ENCODE data around the gene BCO2. TPM values are rescaled to one million over a fixed set of nuclear protein-coding genes. Genes with fewer than 3 reads are reported as not detected.

The BCO2 gene
- total RNA-seq, 2 experiments from 2014 or later = 1.2 to 2.4 TPM

GRCh38 chr11:112248201-112248600 lies 72.9 kb downstream of the BCO2 start:
- H3K27me3 Mint-ChIP-seq = peaks cover 2% of the 10 kb centered on the region
- CTCF ChIA-PET = no interaction called here
- H3K4me3 Mint-ChIP-seq = no peak overlapping the region
- H3K9me3 Mint-ChIP-seq = no peaks in the 10 kb centered on the region
- no peak for DNase-seq
- POLR2A ChIA-PET = no interaction called here
- no peak overlapping the region for H3K27ac Mint-ChIP-seq
- H3K4me1 Mint-ChIP-seq = no peaks in the 10 kb centered on the region
- peaks cover 4% of the 10 kb centered on the region for H3K36me3 Mint-ChIP-seq (ENCODE audit: low read depth)

DNA sequence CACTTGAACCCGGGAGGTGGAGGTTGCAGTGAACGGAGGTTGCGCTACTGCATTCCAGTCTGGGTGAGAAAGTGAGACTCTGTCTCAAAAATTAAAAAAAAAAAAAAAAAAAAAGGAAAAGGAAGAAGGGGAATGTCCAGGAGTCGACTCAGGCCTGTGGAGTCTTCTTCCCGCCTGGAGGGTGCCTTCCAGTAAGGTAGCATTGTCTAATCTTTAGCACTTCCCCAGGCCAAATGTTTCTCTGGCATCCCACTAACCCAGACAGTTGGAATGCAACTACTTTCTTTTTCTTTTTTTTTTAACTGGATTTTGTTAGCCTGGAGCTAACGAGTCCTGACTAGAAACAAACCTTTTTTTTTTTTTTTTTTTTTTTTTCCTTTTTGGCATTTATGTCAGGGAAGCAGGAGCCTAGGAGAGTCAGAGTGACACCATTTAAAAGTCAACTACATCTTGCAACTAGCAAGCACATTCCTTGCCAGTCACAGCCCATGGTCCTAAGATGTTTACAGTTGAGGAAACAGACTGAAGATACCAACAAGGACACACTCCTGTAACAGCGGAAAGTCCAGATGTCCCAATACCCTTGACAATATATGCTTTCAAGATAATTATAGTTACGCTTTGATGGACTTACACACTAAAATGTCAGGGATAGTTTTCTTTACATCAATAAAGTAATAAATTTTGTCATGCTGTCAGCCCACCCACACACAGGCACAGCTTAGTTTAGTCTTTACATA lies 74.7 kb downstream of the BCO2 start:
- POLR2A ChIA-PET = no interaction called here
- CTCF ChIA-PET = interaction anchor here (0.5 to 1.6 kb wide), 3 partner anchors 30 to 967 kb away, joined by 4 to 9 read pairs (median 5); no protein-coding TSS in a partner anchor
- no peak overlapping the region for H3K27ac Mint-ChIP-seq

DNA sequence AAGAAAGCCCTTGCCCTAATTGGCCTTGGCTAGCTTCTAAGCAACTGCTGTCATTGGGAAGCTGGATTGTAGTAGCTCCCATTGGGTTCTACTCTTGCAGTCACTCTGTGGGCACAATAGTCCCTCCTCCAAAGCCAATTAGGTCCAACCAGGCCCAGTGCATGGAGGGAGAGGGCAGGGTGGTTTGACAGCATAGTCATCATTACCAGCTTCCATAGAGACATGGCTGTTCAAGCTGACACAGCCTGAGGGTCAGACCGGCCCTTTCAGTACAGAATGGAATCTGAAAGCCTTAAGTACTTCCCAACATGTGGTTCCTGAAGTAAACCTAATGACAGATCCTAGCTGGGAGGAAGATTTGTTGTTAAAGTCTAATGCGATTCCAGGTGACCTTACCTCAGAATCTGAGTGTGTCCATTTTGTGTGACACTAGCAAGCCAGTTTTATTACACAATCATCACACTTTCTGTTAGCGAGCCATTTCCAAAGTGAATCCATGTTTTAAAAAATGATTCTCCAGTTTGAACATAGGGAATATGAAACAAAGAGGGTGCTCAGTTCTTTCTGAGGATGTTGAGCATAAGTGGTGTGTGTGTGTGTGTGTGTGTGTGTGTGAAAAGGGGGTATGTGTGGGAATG lies 78.4 kb downstream of the BCO2 start:
- Mint-ChIP-seq H3K27ac (no peak overlapping the region), H3K4me3 (no peak overlapping the region), H3K36me3 (ENCODE audit: low read depth) (no peaks in the 10 kb centered on the region), H3K4me1 (no peaks in the 10 kb centered on the region), H3K9me3 (no peaks in the 10 kb centered on the region), H3K27me3 (no peaks in the 10 kb centered on the region)
- ChIA-PET POLR2A (interaction anchor here (0.6 kb wide), 1 partner anchor 50 kb away, joined by 3 read pairs; no protein-coding TSS in a partner anchor), CTCF (interaction anchor here (1.0 kb wide), 1 partner anchor 26 kb away, joined by 4 read pairs; no protein-coding TSS in a partner anchor)
- DNase-seq = no peak

More for the DNA sequence above, 74.7 kb downstream of the BCO2 start:
- DNase-seq = no peak
- Mint-ChIP-seq H3K36me3 (ENCODE audit: low read depth) (no peaks in the 10 kb centered on the region), H3K27me3 (peaks cover 2% of the 10 kb centered on the region), H3K4me1 (no peaks in the 10 kb centered on the region), H3K4me3 (no peak overlapping the region), H3K9me3 (no peaks in the 10 kb centered on the region)

DNA sequence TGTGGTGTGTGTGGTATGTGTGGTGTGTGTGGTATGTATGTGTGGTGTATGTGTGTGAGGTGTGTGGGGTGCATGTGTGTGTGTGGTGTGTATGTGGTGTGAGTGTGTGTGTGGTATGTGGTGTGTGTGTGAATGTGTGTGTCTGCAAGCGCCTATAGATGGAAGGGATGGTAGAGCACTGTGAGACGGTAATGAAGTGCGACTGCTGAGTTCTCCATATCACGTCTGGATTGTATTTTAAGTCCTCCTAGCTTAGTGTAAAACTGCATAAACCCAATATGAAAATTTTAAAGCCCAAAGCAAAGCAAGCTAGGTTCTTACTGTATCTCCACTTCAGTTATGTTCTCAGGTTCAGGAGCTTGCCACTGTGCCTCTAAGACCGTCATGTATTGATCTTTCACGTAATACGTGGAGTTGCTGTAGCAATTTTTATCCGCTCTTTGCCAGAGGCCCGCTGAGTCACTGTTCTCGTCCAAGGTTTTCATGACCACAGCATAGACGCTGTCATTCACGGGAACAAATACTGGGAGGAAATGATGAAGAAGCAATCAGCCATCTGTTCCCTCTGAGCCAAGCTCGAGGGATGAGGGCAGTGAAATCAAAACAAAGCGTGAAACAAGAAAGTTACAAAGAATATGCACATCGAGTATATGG lies 79.9 kb downstream of the BCO2 start:
- H3K4me1 Mint-ChIP-seq = no peaks in the 10 kb centered on the region
- no peak overlapping the region for H3K27ac Mint-ChIP-seq
- no peak for DNase-seq
- H3K27me3 Mint-ChIP-seq = no peaks in the 10 kb centered on the region
- no peaks in the 10 kb centered on the region for H3K36me3 Mint-ChIP-seq (ENCODE audit: low read depth)
- ChIA-PET CTCF (interaction anchor here (0.6 to 0.9 kb wide), 2 partner anchors 17 to 24 kb away, joined by 3 read pairs; no protein-coding TSS in a partner anchor), POLR2A (no interaction called here)
- H3K4me3 Mint-ChIP-seq = no peak overlapping the region
- no peaks in the 10 kb centered on the region for H3K9me3 Mint-ChIP-seq

DNA sequence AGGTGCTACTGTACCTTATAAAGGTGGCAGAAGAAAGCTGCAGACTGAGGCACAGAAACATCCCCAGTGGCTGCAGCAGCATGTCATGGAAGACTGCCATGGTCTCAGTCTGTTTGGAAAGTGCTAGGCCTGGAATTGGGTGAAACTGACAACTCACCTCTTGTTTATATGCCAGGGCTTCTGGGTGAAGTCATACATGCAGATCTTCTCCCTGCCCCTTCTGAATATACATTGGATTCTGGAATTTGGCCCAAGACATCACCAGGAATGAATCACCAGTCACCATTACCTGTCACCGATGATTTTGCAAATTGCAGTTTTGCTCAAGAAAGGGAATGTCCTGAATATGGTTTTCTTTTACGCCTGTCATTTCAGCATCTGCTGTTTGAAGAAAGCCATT lies 85.2 kb downstream of the BCO2 start, which contains the start of gene PLET1:
Gene PLET1, minus strand, starts transcription at position 371 of the 400 bp plus-strand sequence. Its CDS starts 271 bp downstream, at position 100.
- no peak within 1 kb of the TSS for H3K27ac Mint-ChIP-seq
- ChIA-PET POLR2A (no interaction called here), CTCF (interaction anchor here (1.6 kb wide), 1 partner anchor 10 kb away, joined by 3 read pairs; no protein-coding TSS in a partner anchor)
- no peaks in the 10 kb centered on the region for H3K9me3 Mint-ChIP-seq
- H3K4me3 Mint-ChIP-seq = no peak within 1 kb of the TSS
- H3K27me3 Mint-ChIP-seq = no peaks in the 10 kb centered on the region
- no peaks in the 10 kb centered on the region for H3K4me1 Mint-ChIP-seq
- no peak for DNase-seq
- H3K36me3 Mint-ChIP-seq (ENCODE audit: low read depth) = no peaks in the 10 kb centered on the region

DNA sequence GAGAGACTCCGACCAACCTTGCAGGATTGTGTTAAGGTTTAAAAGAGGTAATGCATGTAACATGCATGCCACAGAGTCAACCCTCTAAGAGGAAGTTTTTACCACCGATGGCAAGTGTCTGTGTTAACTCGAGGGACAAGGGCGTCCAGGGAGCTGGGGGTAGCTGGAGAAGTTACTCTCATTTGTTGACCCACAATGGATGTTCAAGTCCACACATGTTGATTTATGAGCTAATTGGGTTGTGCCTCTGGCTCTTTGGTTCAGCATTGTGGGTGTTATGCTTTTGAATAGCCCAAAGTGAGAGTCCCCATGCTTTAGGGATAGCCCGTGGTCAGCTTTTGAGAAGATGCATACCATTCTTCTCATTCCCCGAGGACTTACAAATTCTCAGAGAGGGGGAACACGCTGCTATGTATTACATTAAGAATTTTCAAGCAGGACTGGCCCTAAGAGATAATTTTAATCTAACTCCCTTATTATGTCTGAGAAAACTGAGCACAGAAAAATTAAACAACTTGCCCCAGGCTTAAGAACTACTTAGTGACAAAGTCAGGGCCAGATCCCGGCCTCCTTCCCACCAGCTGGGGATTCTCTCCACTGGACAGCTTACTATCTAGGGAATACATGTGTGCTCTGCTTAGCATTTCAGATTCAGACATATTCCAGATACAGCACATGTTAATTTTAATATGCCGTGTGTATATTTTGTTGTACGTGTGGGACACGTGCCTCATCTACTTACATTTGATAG lies 90.5 kb downstream of the BCO2 start:
- Mint-ChIP-seq H3K27ac (no peak overlapping the region), H3K4me1 (no peaks in the 10 kb centered on the region), H3K9me3 (no peaks in the 10 kb centered on the region), H3K4me3 (no peak overlapping the region), H3K36me3 (ENCODE audit: low read depth) (no peaks in the 10 kb centered on the region), H3K27me3 (no peaks in the 10 kb centered on the region)
- ChIA-PET POLR2A (no interaction called here), CTCF (no interaction called here)
- DNase-seq = no peak

GRCh38 chr11:112266410-112266778 lies 91.1 kb downstream of the BCO2 start:
- CTCF ChIA-PET = no interaction called here
- Mint-ChIP-seq H3K4me3 (no peak overlapping the region), H3K27me3 (no peaks in the 10 kb centered on the region), H3K36me3 (ENCODE audit: low read depth) (no peaks in the 10 kb centered on the region), H3K9me3 (no peaks in the 10 kb centered on the region), H3K27ac (no peak overlapping the region), H3K4me1 (no peaks in the 10 kb centered on the region)
- DNase-seq = no peak
- POLR2A ChIA-PET = no interaction called here

DNA sequence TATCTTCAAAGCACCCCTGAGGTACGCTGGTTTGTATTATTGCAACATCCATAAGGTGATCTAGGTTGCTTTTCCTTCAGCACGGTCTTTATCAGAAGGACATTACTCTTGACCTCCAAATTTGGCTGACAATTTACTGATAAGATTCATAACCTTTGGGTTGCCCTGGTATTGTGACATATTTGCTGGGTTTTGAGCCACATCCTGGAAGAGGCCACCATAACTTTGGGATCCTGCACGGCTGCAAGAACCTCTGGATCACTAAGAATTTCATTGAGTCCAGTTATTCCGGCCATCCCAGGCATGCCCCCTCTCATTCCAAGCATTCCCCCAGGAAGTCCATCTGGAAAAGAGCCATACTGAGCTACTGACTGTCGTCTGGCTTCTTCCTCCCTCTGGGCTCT lies 91.9 kb downstream of the BCO2 start:
- H3K27me3 Mint-ChIP-seq = no peaks in the 10 kb centered on the region
- no peaks in the 10 kb centered on the region for H3K36me3 Mint-ChIP-seq (ENCODE audit: low read depth)
- DNase-seq = no peak
- no peak overlapping the region for H3K4me3 Mint-ChIP-seq
- POLR2A ChIA-PET = no interaction called here
- H3K27ac Mint-ChIP-seq = no peak overlapping the region
- CTCF ChIA-PET = no interaction called here
- H3K9me3 Mint-ChIP-seq = no peaks in the 10 kb centered on the region
- H3K4me1 Mint-ChIP-seq = no peaks in the 10 kb centered on the region

DNA sequence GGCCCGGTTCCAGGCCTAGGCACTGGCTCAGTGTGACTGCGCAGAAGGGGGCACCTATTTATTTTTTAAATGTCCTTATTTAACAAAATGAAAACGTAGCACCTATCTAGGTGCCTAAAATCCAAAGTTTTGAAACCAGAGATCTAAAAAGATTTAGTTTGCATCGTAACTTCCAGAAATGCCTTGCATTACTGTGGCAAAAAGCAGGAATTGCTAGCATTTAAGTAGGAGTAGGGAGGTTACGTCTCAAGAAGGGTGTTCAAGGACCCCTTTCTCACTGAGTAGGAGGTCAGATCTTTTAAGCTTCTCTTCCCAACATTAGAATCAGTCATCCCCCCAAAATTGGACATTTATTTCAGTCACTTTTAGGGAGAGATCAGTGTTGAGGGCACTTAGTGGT lies 93.1 kb downstream of the BCO2 start:
- ChIA-PET CTCF (interaction anchor here (1.1 kb wide), 1 partner anchor 12 kb away, joined by 3 read pairs; no protein-coding TSS in a partner anchor), POLR2A (no interaction called here)
- Mint-ChIP-seq H3K4me3 (no peak overlapping the region), H3K27me3 (no peaks in the 10 kb centered on the region), H3K9me3 (no peaks in the 10 kb centered on the region), H3K36me3 (ENCODE audit: low read depth) (no peaks in the 10 kb centered on the region), H3K27ac (no peak overlapping the region), H3K4me1 (no peaks in the 10 kb centered on the region)
- no peak for DNase-seq

Other genes with a start within 250 kb of the BCO2 start
- gene DIXDC1, start 238.2 kb upstream of the BCO2 start, total RNA-seq = 1 to 10 TPM; 3.1 to 4.1 TPM
- gene DLAT, start 150.1 kb upstream of the BCO2 start, total RNA-seq = 10 to 100 TPM; 27.7 to 31.6 TPM
- under 1 TPM in 1 of 2 experiments, not detected in 1; 0.27 TPM for gene PIH1D2, start 101.5 kb upstream of the BCO2 start, total RNA-seq
- 10 to 100 TPM; 25.3 to 25.6 TPM for gene NKAPD1, start 101.2 kb upstream of the BCO2 start, total RNA-seq
- gene TIMM8B, start 88.8 kb upstream of the BCO2 start, total RNA-seq = 10 to 100 TPM; 46.4 to 51.4 TPM
- gene SDHD, start 88.6 kb upstream of the BCO2 start, total RNA-seq = 10 to 100 TPM; 87.6 to 97.1 TPM
- gene IL18, start 11.4 kb upstream of the BCO2 start, total RNA-seq = under 1 TPM in 1 of 2 experiments, not detected in 1; 0.17 TPM
- under 1 TPM; 0.20 to 0.35 TPM for gene TEX12, start 8.1 kb upstream of the BCO2 start, total RNA-seq
- gene PTS, start 50.9 kb downstream of the BCO2 start, total RNA-seq = 10 to 100 TPM; 18.6 to 19.8 TPM
- gene PLET1, start 85.3 kb downstream of the BCO2 start, total RNA-seq = not detected